GM21737 (cell line): ENCODE data around the gene DPYSL4.

Source experiments
- ATAC-seq: cut with Tn5 transposase; IDR thresholded peaks from one replicate; pipeline ENCODE4 v1.9.1; 2021; ENCODE audit warnings: mild to moderate bottlenecking, moderate library complexity; ENCODE audit not compliant: unreplicated experiment

DPYSL4 gene

DNA sequence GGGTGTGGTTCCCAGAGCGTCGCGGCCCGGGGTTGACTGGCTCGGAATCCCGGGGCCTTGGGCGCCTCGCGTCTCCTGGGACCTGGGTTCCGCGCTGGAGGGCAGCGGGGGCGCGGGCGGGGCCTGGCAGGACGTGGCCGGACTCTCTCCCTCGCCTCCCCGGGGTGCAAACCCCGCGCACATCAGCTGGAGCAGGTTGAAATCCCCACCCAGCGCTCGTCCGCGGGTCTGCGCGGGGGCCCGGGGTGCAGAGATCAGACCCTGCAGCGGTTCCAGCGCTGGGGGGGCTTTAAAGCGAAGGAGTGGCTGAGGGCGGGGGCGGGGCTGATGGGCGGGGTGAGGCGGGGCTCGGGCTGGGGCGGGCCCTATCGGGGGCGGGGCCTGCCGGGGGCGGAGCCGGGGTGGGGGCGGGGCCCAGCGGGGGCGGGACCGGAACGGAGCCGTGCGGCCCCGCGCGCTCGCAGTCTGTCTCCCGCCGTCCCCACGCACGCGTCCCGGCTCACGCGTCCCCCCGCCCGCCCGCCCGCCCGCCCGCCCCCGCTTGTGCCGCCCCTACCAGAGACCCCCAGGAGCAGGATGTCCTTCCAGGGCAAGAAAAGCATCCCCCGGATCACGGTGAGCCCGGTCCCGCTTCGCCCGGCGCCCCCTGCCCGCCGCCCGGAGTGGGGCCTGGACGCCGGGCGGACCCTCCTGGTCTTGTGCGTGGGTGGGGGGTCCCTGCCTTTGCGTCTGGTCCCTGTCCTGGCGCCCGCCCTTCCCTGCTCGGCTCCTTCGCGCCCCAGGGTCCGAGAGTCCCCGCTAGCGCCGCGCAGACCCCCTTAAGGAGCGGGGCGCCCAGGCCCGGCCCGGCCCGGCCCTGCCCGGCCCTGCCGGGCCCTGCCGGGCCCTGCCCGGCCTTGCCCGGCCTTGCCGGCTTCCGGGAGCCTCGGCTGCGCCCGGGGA, at the start of gene DPYSL4:
TSS of gene DPYSL4 (plus strand) at position 461 of the 942 bp plus-strand sequence. CDS start at position 577, 116 bp downstream.
- no peak for ATAC-seq

GRCh38 chr10:132137111-132138072, 49.4 kb upstream of the DPYSL4 start:
- ATAC-seq: no peak

DNA sequence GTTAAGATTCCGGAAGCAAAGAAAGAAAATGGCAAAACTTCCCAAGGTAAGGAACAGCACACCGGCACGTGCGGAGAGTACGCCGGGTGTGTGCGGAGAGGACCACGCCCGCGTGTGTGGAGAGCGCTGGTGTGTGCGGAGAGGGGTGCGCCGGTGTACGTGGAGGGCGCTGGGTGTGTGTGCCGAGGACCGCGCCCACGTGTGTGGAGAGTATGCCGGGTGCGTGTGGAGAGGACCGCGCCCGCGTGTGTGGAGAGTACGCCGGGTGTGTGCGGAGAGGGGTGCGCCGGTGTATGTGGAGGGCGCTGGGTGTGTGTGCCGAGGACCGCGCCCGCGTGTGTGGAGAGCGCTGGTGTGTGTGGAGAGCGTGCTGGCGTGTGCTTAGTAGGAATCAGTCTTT, 48.6 kb upstream of the DPYSL4 start:
- no peak for ATAC-seq

DNA sequence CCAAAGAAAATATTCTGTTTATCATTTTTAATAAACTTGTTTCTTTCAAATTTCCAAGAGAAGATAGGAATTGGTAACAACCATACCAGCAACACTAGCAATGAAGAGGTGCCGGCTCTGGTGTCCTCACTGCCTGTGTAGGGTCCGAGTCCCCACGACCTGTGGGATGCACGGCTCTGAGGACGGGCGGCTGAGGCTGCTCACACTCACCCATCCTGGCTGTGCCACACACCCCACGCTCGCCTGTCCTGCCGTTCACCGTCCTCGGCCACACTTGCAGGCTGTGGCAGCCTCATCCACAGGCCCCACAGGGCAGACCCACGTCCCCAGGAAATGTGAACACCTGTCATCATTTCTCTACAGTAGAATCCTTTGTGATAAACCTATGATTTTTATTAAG, 48.2 kb upstream of the DPYSL4 start:
- no peak for ATAC-seq

GRCh38 chr10:132139526-132139925, 47.2 kb upstream of the DPYSL4 start:
- ATAC-seq: no peak

DNA sequence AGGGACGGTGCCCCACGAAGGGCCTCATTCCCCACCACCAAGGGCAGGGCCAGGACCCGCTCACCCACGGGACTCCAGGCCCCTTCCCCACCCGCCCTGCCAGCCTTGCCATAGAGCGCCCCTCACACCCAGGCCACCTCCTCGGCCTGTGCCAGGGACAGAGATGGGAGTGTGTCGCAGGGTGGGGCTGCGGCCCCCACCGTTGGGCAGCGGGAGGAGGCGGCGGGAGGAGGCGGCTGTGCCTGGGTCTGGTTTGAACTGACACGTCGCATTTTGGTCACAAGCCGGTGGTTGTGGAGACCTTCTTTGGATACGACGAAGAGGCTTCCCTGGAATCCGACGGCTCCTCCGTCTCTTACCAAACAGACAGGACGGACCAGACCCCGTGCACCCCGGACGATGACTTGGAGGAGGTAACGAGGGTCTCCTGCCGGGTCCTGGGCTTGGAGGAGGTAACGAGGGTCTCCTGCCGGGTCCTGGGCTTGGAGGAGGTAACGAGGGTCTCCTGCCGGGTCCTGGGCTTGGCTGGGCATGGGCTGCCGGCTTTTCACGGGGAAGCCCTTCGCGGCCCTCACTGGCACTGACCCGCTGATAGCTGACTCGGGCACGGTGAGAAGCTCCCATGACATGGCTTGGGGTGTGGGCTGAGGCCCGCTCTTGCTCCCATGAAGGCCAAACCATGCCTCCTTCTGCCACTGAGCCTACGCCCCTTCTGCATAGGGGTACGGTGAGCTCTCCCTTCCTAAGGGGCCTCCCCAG, 46.4 kb upstream of the DPYSL4 start:
- no peak for ATAC-seq

GRCh38 chr10:132141076-132141475, 45.7 kb upstream of the DPYSL4 start:
- no peak for ATAC-seq

GRCh38 chr10:132141526-132142395, 45.0 kb upstream of the DPYSL4 start:
- no peak for ATAC-seq

- ATAC-seq: no peak
These were observed 44.2 kb upstream of the DPYSL4 start for GRCh38 chr10:132142396-132143161.

DNA sequence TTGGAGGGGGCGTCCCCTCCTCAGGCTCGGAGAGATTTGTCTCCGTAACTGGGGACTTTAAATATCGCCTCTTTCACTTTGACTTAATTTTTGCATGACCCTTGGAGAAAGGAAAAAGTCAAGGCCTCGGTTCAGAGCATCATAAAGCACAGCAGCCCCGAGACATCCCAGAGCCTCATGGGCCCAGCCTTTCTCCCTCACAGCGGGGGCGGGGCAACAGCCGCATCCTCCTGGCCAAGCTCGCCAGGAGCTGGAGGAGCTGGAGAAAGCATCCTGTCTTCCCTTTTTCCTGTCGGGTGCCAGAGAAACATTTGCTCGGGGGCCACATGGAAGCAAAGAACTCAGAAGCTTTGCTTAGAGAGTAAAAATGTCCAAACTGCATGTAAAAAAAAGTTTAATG, 43.6 kb upstream of the DPYSL4 start:
- no peak for ATAC-seq

GRCh38 chr10:132144086-132144485, 42.7 kb upstream of the DPYSL4 start:
- ATAC-seq: no peak

GRCh38 chr10:132145002-132145401, 41.7 kb upstream of the DPYSL4 start:
- no peak for ATAC-seq

DNA sequence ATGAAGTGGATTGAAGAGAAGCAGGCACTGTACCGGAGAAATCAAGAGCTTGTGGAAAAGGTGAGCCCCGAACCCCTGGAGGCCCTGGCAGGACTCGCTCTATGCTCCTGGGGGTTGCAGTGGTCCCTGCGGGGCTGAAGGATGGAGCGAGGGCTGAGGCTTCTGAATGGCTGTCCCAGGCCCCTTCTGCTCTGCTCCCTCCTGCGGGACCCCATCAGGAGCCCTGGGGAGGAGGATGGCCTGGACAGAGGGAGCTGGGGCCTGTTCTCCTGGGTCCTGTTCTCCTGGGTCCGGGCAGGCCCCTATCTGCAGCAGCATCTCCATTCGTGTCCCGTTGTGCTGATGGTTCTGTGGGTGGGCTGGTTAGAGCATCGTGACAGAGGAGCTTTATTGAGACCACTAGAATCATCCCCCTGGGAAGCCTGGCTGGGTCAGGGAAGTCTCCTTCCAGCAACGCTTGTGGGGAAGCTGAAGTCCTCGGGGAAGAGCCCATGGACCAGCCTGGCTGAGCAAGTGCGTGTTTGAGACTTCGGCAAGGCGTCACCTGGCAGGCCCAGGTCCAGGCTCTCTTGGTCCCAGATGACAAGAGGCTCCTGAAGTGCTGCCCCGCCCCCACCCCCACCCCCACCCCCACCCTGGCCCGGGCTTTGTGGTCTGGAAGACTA, 41.1 kb upstream of the DPYSL4 start:
- ATAC-seq: no peak

DNA sequence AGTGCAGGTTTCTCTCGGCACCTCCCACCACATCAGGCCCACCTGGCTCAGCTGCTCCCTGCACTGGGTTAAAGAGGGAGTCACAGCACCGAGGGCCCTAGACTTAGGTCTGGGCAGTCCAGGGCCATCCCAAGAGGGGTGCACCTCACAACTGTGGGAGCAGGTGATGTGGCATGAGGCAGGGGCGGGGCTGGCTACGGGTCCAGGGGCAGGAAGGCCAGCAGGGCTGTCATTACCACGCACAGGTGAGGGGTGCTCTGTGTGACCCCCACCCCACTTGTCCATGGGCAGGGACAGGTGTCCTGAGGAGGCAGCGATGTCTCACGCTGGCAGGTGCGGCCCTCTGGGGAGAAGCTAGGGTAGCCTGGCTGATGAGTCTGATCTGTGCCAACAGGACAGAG, 40.5 kb upstream of the DPYSL4 start:
- no peak for ATAC-seq

DNA sequence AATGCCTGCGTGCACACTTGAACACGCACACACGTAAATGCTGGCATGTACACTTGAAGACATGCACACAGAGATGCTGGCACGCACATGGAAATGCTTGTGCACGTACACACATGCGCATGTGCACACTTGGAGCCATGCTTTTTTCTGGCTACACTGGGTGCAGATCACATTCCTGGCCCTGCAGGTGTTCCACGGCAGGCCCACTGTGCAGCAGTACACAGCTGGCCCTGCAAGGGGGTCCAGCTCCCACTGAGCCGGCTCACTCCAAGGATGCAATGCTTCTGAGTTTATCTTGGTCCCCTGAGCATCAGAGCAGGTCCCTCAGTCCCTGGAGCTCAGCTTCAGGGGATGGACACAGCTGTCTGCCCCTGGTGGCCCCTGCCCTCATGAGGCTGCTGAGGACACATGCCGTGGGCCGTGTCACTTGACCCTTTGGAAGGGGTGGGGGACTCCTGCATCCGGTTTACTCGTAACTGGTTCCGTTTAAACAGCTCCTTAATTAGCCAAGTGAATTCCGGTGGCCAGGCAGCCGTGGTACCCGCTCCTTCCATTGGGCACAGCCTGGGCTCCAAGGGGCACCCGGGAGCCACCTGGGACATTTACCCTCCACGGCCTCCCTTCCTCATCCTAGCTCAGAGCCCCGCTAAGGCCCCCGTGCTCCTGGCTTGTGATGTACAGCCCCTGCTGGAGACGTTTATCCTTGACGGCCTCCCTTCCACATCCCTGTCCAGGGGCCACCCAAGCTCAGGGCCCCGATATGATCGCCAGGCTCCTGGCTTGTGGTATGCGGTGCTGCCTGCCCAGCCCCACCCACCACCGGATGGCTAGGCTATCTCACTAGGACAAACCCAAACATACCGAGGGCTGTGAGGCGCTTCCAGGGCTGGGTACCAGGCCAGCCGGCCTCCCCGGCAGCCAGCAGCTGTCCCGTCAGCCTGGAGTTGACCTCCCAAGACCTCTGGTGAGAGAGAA, 39.5 kb upstream of the DPYSL4 start:
- ATAC-seq: no peak

- no peak for ATAC-seq
These were observed 38.2 kb upstream of the DPYSL4 start for GRCh38 chr10:132148261-132149251.
